HEK293T (cell line): ENCODE data around the gene SLC6A6.

Source experiments
- ARNT ChIP-seq: fragments of 450-650 bp; IDR thresholded peaks from 2 replicates; pipeline ENCODE4 v1.6.1; 2017; ENCODE audit warnings: mild to moderate bottlenecking
- BHLHE40 ChIP-seq: fragments of 450-650 bp; IDR thresholded peaks from 2 replicates; pipeline ENCODE4 v1.6.1; 2016; ENCODE audit warnings: mild to moderate bottlenecking, moderate library complexity, borderline replicate concordance
- FOXA1 ChIP-seq: fragments of 450-650 bp; IDR thresholded peaks from 2 replicates; pipeline ENCODE4 v1.6.1; 2016; ENCODE audit warnings: mild to moderate bottlenecking
- FOXK2 ChIP-seq: fragments of 450-650 bp; IDR thresholded peaks from 2 replicates; pipeline ENCODE4 v1.6.1; 2016; ENCODE audit warnings: mild to moderate bottlenecking
- HDGF ChIP-seq: fragments of 450-650 bp; IDR thresholded peaks from 2 replicates; pipeline ENCODE4 v1.6.1; 2017; ENCODE audit warnings: antibody characterized with exemption, borderline replicate concordance
- SP1 ChIP-seq: fragments of 450-650 bp; IDR thresholded peaks from 2 replicates; pipeline ENCODE4 v1.6.1; 2017
- SUZ12 ChIP-seq: fragments of 450-650 bp; IDR thresholded peaks from 2 replicates; pipeline ENCODE4 v1.6.1; 2016; ENCODE audit warnings: mild to moderate bottlenecking
- TARDBP ChIP-seq: fragments of 450-650 bp; IDR thresholded peaks from 2 replicates; pipeline ENCODE4 v1.6.1; 2016
- ZNF384 ChIP-seq: fragments of 450-650 bp; IDR thresholded peaks from 2 replicates; pipeline ENCODE4 v1.6.1; 2016

- TF ChIP-seq BHLHE40 = no peak
- TF ChIP-seq TARDBP = no peak
- TF ChIP-seq ZNF384 = no peak
- no peak for TF ChIP-seq ARNT
- no peak for TF ChIP-seq SUZ12
- no peak for TF ChIP-seq FOXA1
- TF ChIP-seq SP1 = no peak
- TF ChIP-seq FOXK2 = no peak
- TF ChIP-seq HDGF = no peak
Measured at GRCh38 chr3:14435175-14436014, 33.0 kb downstream of the SLC6A6 start.
